Measurements from ENCODE around the gene GRAPL.
"Not testable (repeated sequence)": the region's sequence is repeated elsewhere in the genome, so short reads cannot be mapped to it uniquely, and the experiment has no call there.

The GRAPL gene

GRCh38 chr17:19137959-19138358 lies 10.6 kb downstream of the GRAPL start:
- not testable (repeated sequence) for DNase-seq

- DNase-seq = not testable (repeated sequence)
These were observed 14.2 kb downstream of the GRAPL start for GRCh38 chr17:19141366-19142155.

GRCh38 chr17:19142419-19142818 lies 15.0 kb downstream of the GRAPL start:
- not testable (repeated sequence) for DNase-seq

DNA sequence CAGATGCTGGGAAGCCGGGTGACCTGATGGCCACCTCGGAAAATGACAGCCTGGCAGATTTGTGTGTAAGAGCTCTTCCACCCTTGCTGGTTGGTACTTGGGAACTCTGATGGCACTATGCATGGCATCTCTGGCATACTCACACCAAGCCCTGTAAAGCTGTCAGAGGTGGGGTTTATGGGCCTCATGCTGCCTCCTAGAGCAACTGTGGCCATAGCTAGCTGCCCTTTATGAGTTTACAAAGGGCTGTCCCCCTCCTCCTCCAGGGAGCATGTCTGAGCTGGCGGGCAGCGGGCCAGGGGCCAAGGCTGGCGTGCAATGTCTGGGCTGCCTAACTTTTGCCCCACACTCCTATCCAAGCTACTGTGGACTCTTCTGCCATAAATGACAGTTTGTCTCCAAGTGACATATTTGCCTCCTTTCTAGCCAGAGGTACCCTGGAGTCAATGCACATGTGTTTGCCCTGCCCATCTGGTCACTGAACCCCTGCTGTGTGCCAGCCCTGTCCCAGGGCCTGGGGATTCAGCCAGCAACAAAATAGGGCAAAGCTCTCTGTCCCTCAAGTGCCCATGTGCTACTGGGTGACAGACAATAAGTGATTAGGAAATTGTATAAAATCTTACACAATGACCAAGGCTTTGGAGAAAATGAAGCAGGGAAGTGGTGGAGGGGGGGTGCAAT lies 15.8 kb downstream of the GRAPL start:
- not testable (repeated sequence) for DNase-seq

- not testable (repeated sequence) for DNase-seq
These were observed 17.0 kb downstream of the GRAPL start for GRCh38 chr17:19144373-19144772.

GRCh38 chr17:19145471-19145870 lies 18.1 kb downstream of the GRAPL start:
- not testable (repeated sequence) for DNase-seq

- DNase-seq = not testable (repeated sequence)
These were observed 23.6 kb downstream of the GRAPL start for GRCh38 chr17:19150678-19151615.

DNA sequence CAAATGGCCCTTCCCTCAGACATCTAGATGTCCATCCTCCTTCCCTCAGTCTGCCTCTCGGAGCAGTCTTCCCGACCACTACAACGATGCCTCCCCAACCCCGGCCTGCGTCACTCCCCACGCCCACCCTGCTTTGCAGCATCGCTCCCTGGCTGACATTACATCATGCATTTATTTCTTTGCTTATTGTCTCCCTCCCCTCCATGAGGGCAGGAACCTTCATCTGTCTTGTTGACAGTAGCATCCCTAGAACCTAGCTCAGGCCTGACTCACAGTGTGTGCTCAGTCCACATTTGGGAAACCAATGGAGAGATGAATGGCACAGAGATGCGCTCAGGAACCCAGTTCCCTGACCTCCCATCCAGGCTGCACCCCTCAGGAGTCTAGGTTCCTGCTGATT lies 30.2 kb downstream of the GRAPL start:
- DNase-seq = not testable (repeated sequence)

DNA sequence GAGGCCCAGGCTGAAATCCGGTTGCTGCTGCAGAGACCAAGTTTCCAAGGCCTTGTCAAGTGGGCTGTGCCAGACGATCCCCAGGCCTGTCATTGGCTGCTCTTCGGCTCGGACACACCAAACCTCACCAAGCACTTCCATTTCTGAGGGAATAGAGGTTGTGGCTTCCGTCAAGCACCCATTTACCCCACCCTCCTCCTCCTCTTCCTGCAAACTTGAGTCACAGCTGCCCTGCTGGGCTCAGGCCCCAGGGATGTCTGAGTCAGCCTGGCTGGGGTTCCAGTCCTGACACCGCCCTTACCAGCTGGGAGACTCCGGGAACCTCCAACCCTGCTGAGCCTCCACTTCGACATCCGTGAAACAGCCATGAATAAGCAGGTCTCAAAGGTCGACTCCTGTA lies 31.1 kb downstream of the GRAPL start:
- not testable (repeated sequence) for DNase-seq

GRCh38 chr17:19158938-19159337 lies 31.5 kb downstream of the GRAPL start:
- not testable (repeated sequence) for DNase-seq

GRCh38 chr17:19161308-19162107 lies 34.1 kb downstream of the GRAPL start:
- DNase-seq = not testable (repeated sequence)

- not testable (repeated sequence) for DNase-seq
These were observed 35.2 kb downstream of the GRAPL start for GRCh38 chr17:19162384-19163216.

DNA sequence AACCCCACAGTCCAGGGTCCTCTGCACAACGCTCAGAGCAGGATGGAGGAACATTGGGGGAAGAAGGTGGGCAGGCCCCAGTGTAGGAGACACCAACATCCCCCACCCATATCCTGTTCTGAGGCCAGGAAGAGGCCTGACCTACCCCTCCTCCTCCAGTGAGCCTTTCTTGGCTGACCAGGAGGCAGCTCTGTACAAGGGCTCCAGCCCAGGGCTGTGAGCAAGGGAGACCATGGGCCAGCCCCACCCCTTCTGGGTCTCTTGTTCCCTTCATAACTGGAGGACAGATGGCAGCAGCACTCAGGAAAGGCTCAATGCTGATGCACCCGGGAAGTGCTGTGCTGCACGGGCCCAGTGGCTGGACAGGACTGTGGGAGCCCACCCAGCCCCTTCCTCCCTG lies 47.0 kb downstream of the GRAPL start:
- DNase-seq = not testable (repeated sequence)

DNA sequence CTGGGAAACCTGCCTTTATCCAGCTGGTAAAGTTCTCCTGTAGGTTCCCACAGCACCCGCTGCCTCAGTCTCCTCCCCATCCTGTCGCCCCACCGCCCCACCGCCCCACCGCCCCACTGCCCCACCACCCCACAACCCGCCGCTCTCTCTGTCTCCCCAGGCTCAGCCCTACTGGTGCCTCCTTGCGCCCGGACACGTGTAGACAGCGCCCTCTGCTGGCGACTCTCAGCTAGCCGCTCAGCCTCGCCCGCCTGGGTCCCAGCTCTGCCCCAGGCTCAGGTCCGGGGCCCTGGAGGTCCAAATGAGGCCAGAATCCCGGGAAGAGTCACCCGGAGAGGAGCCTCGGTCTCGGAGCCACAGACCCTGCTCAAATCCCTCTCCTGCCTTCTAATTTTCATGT lies 48.0 kb downstream of the GRAPL start:
- DNase-seq = not testable (repeated sequence)

DNA sequence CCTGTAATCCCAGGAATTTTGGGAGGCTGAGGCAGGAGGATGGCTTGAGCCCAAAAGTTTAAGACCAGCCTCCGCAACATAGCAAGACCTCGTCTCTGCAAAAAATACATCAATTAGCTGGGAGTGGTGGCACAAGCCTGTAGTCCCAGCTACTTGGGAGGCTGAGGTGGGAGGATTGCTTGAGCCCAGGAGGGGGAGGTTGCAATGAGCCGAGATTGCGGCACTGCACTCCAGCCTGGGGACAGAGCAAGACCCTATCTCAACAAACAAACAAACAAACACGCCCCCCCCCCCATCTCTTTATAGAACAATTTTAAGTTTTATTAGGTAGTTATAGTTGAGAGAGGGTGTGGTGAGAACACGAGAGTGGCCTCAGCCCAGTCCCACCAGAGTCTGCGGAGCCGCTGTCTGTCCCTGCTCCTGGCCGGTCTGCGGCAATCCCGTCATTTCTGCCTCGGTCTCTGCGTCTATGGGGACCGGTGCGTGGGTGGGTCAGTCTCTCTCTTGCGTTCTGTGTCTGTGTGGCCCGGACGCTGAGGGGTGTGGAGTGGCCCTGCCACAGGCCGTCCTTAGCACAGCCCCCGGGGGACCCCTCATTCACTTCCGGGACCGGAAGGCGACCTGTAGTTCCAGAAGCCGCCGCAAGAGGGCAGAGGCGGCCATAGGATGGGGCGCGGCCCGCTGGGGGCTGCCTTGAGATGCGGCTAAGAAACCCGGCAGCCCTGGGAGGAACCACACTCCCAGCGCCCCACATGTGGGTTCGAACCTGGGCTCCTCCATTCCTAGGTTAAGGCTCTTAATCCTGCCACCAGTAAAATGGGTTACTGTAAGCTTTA lies 53.9 kb downstream of the GRAPL start:
- not testable (repeated sequence) for DNase-seq

- not testable (repeated sequence) for DNase-seq
These were observed 60.8 kb downstream of the GRAPL start for GRCh38 chr17:19187883-19188869.

- not testable (repeated sequence) for DNase-seq
These were observed 61.7 kb downstream of the GRAPL start for GRCh38 chr17:19188870-19189708.
